B cell (primary cell): Measurements from ENCODE around the gene IL18R1. TPM values are rescaled to one million over a fixed set of nuclear protein-coding genes. Genes with fewer than 3 reads are reported as not detected.

Source experiments
- ATAC-seq: fragments of 200-7000 bp; cut with Tn5 transposase; one replicate; pipeline ENCODE4 v1.10.0; 2021; ENCODE audit warnings: low read depth, mild to moderate bottlenecking, moderate number of reproducible peaks, moderate library complexity
- CTCF ChIA-PET: fragments of 350-600 bp; sonication (Branson Sonifier 250); formaldehyde crosslinking; loops from one replicate; lab custom pipeline; 2021; ENCODE audit warnings: antibody characterized with exemption, inconsistent platforms; lab: Charles Lee
- POLR2A ChIA-PET: fragments of 350-600 bp; sonication (Branson Sonifier 250); formaldehyde crosslinking; loops from one replicate; lab custom pipeline; 2021; ENCODE audit warnings: antibody characterized with exemption; lab: Charles Lee
- DNase-seq: peaks from one replicate; pipeline ENCODE4 v3.0.0; 2013
- H2AFZ ChIP-seq: 2 replicates; pipeline ENCODE4 v1.6.1; 2012; ENCODE audit warnings: mild to moderate bottlenecking, low read depth, low read length; ENCODE audit not compliant: insufficient read depth, poor library complexity, severe bottlenecking
- H3K27ac ChIP-seq, 2 donors: 1 replicate in 1 of 2; 2 replicates in 1 of 2; pipeline ENCODE4 v1.5.1; 2012 to 2013; ENCODE audit warnings: low read length in 2 of 2, mild to moderate bottlenecking in 2 of 2, moderate library complexity in 1 of 2
- H3K27me3 ChIP-seq, 4 experiments: fragments of 200-600 bp in 1 of 4; sonication (generic) in 1 of 4; replicated peaks in 1 of 4; 1 replicate in 2 of 4; 2 replicates in 2 of 4; pipeline versions ENCODE4 v1.6.1 to v1.7.0; 2013 to 2016; ENCODE audit warnings: low read length in 3 of 4, mild to moderate bottlenecking in 2 of 4, mixed read lengths in 1 of 4, moderate library complexity in 1 of 4; ENCODE audit not compliant: insufficient read depth in 4 of 4, control insufficient read depth in 3 of 4; ENCODE audit errors: control extremely low read depth in 1 of 4
- H3K36me3 ChIP-seq, 2 experiments: replicated peaks in 1 of 2; 1 replicate in 1 of 2; 2 replicates in 1 of 2; pipeline versions ENCODE4 v1.6.1 to v1.7.1; 2013; ENCODE audit warnings: low read length in 1 of 2; ENCODE audit not compliant: insufficient read depth in 2 of 2, control insufficient read depth in 1 of 2; ENCODE audit errors: control extremely low read depth in 1 of 2, extremely low read depth in 1 of 2
- H3K4me1 ChIP-seq, 2 donors: fragments of 200-600 bp in 1 of 2; sonication (generic) in 1 of 2; 1 replicate in 1 of 2; 2 replicates in 1 of 2; pipeline versions ENCODE4 v1.5.1 to v1.6.1; 2013 to 2017; ENCODE audit warnings: low read length in 2 of 2; ENCODE audit not compliant: control insufficient read depth in 2 of 2, insufficient read depth in 2 of 2
- H3K4me2 ChIP-seq: replicated peaks from 2 replicates; pipeline ENCODE3; 2012; ENCODE audit warnings: mild to moderate bottlenecking, low read depth, low read length; ENCODE audit not compliant: poor library complexity, severe bottlenecking
- H3K4me3 ChIP-seq, 5 experiments: fragments of 200-600 bp in 1 of 5; sonication (generic) in 1 of 5; 1 replicate in 3 of 5; 2 replicates in 2 of 5; pipeline versions ENCODE4 v1.5.1 to v1.7.0; 2011 to 2016; ENCODE audit warnings: low read length in 4 of 5, mild to moderate bottlenecking in 4 of 5, low read depth in 2 of 5, control low read depth in 1 of 5, moderate library complexity in 1 of 5; ENCODE audit not compliant: insufficient read depth in 1 of 5; ENCODE audit errors: control extremely low read depth in 1 of 5, extremely low read depth in 1 of 5
- H3K79me2 ChIP-seq: fragments of 200-600 bp; sonication (generic); one replicate; pipeline ENCODE4 v1.6.0; 2016; ENCODE audit warnings: low read length; ENCODE audit not compliant: control insufficient read depth, insufficient read depth
- H3K9ac ChIP-seq: fragments of 200-600 bp; sonication (generic); 2 replicates; pipeline ENCODE4 v1.6.1; 2017; ENCODE audit warnings: mild to moderate bottlenecking, low read length, moderate library complexity
- H3K9me3 ChIP-seq, 3 donors: one replicate each; pipeline versions ENCODE4 v1.6.1 to v1.7.1; 2013; ENCODE audit warnings: low read length in 2 of 3; ENCODE audit not compliant: control insufficient read depth in 2 of 3, insufficient read depth in 1 of 3; ENCODE audit errors: control extremely low read depth in 1 of 3
- H4K20me1 ChIP-seq: 2 replicates; pipeline ENCODE4 v1.6.0; 2012; ENCODE audit warnings: mild to moderate bottlenecking, low read length; ENCODE audit not compliant: insufficient read depth, control insufficient read depth, poor library complexity, severe bottlenecking
- H3K27ac Mint-ChIP-seq: one replicate; pipeline ENCODE4 v1.8.0; 2021; ENCODE audit warnings: mixed read lengths
- H3K27me3 Mint-ChIP-seq: one replicate; pipeline ENCODE4 v1.8.0; 2021; ENCODE audit warnings: mixed read lengths
- H3K4me1 Mint-ChIP-seq: one replicate; pipeline ENCODE4 v1.8.0; 2021; ENCODE audit warnings: mixed read lengths
- H3K4me3 Mint-ChIP-seq: one replicate; pipeline ENCODE4 v1.8.0; 2021; ENCODE audit warnings: mixed read lengths
- H3K9me3 Mint-ChIP-seq: one replicate; pipeline ENCODE4 v1.8.0; 2022; ENCODE audit warnings: mixed read lengths; ENCODE audit not compliant: insufficient read depth
- EZH2 ChIP-seq: IDR thresholded peaks from 2 replicates; pipeline ENCODE4 v1.6.1; 2012; ENCODE audit warnings: borderline replicate concordance, low read depth, mild to moderate bottlenecking, moderate library complexity, low read length; ENCODE audit not compliant: insufficient read depth, poor library complexity, severe bottlenecking
- WGBS: methylation state at CpG from one replicate; pipeline ENCODE4 v1.1.5; 2013; ENCODE audit warnings: missing lambda C conversion rate; ENCODE audit not compliant: insufficient coverage; 5-methylcytosine and 5-hydroxymethylcytosine counted together
- intact Hi-C: fragments of 100-400 bp; cut with micrococcal nuclease; formaldehyde crosslinking; loops from one replicate; pipeline ENCODE4 v1.10.0; 2022
- polyA plus RNA-seq: library from polyadenylated mRNA; depleted of rRNA; stranded (reverse); fragments of >200 nt; gene quantifications from 2 replicates; pipeline ENCODE4 v1.2.3, GENCODE V29; 2012
- total RNA-seq, 2 donors: library from RNA; stranded (reverse); fragments of 120-200 nt in 1 of 2; gene quantifications; 1 replicate in 1 of 2; 2 replicates in 1 of 2; pipeline versions ENCODE4 v1.2.3 to v1.2.4, GENCODE V29; 2013 to 2022
- TF ChIP-seq, protein P1 (sequence below): fragments of 200-600 bp; IDR thresholded peaks from one replicate; pipeline ENCODE4 v1.8.0; 2022; ENCODE audit warnings: antibody characterized with exemption, mild to moderate bottlenecking

Gene IL18R1
- total and polyA plus RNA-seq, 2 donors (not counting 1 experiment from before 2014, with no cell fraction given) = 1.1 TPM

GRCh38 chr2:102340778-102341177 lies 14.8 kb upstream of the IL18R1 start:
- 94% methylated on average over 5 of the region's 7 CpGs for WGBS
- H3K4me3 ChIP-seq = no peak overlapping the region
- H3K9ac ChIP-seq = no peak overlapping the region
- no peak for TF ChIP-seq EZH2
- TF ChIP-seq, protein P1, sequence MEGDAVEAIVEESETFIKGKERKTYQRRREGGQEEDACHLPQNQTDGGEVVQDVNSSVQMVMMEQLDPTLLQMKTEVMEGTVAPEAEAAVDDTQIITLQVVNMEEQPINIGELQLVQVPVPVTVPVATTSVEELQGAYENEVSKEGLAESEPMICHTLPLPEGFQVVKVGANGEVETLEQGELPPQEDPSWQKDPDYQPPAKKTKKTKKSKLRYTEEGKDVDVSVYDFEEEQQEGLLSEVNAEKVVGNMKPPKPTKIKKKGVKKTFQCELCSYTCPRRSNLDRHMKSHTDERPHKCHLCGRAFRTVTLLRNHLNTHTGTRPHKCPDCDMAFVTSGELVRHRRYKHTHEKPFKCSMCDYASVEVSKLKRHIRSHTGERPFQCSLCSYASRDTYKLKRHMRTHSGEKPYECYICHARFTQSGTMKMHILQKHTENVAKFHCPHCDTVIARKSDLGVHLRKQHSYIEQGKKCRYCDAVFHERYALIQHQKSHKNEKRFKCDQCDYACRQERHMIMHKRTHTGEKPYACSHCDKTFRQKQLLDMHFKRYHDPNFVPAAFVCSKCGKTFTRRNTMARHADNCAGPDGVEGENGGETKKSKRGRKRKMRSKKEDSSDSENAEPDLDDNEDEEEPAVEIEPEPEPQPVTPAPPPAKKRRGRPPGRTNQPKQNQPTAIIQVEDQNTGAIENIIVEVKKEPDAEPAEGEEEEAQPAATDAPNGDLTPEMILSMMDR = no peak
- H3K9me3 ChIP-seq = no peaks in the 10 kb centered on the region
- Mint-ChIP-seq H3K4me3 (no peak overlapping the region), H3K27ac (no peak overlapping the region), H3K9me3 (no peaks in the 10 kb centered on the region), H3K4me1 (no peaks in the 10 kb centered on the region), H3K27me3 (peaks cover 8% of the 10 kb centered on the region)
- ATAC-seq = no peak
- H3K4me1 ChIP-seq = no peaks in the 10 kb centered on the region
- ChIA-PET CTCF (interaction anchor here (1.0 kb wide), 1 partner anchor 9 kb away, joined by 3 read pairs; no protein-coding TSS in a partner anchor), POLR2A (no interaction called here)
- H3K4me2 ChIP-seq = no peak overlapping the region
- no peaks in the 10 kb centered on the region for H4K20me1 ChIP-seq
- no peaks in the 10 kb centered on the region for H3K36me3 ChIP-seq
- DNase-seq = no peak
- no peak overlapping the region for H3K27ac ChIP-seq
- intact Hi-C loops = no loop called here
- H3K79me2 ChIP-seq = no peaks in the 10 kb centered on the region
- H3K27me3 ChIP-seq = peaks cover 0 to 6% (median 1%) of the 10 kb centered on the region in 4 experiments
- H2AFZ ChIP-seq = no peak overlapping the region

DNA sequence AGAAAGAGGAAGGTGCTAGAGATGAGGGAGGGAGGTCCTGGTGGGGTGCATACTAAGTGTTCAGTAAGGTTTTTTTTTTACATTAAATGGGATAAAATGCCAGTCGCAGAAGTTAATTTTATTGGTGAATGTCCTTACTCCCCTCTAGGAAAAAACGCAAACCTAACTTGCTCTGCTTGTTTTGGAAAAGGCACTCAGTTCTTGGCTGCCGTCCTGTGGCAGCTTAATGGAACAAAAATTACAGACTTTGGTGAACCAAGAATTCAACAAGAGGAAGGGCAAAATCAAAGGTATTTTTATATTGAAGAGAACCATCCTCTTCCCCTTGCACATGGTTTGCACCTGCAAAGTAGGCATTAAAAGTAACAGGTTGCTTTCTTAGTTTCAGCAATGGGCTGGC lies 12.7 kb upstream of the IL18R1 start:
- Histone ChIP-seq H3K27me3 (peaks cover 0 to 10% (median 0%) of the 10 kb centered on the region in 4 experiments), H2AFZ (no peak overlapping the region), H3K9me3 (peaks cover 0 to 2% (median 0%) of the 10 kb centered on the region in 3 donors), H3K36me3 (no peaks in the 10 kb centered on the region), H3K4me3 (no peak overlapping the region), H4K20me1 (no peaks in the 10 kb centered on the region), H3K9ac (no peak overlapping the region), H3K79me2 (no peaks in the 10 kb centered on the region), H3K4me1 (no peaks in the 10 kb centered on the region), H3K27ac (no peak overlapping the region), H3K4me2 (no peak overlapping the region)
- Mint-ChIP-seq H3K27ac (no peak overlapping the region), H3K4me1 (no peaks in the 10 kb centered on the region), H3K9me3 (no peaks in the 10 kb centered on the region), H3K4me3 (no peak overlapping the region), H3K27me3 (peaks cover 19% of the 10 kb centered on the region)
- ChIA-PET POLR2A (no interaction called here), CTCF (no interaction called here)
- 50% methylated on average over 1 of the region's 3 CpGs for WGBS
- intact Hi-C loops = no loop called here
- TF ChIP-seq, protein P1 = no peak
- no peak for TF ChIP-seq EZH2
- no peak for DNase-seq
- no peak for ATAC-seq
